ENCODE data around the gene CUTC.

Gene CUTC

DNA sequence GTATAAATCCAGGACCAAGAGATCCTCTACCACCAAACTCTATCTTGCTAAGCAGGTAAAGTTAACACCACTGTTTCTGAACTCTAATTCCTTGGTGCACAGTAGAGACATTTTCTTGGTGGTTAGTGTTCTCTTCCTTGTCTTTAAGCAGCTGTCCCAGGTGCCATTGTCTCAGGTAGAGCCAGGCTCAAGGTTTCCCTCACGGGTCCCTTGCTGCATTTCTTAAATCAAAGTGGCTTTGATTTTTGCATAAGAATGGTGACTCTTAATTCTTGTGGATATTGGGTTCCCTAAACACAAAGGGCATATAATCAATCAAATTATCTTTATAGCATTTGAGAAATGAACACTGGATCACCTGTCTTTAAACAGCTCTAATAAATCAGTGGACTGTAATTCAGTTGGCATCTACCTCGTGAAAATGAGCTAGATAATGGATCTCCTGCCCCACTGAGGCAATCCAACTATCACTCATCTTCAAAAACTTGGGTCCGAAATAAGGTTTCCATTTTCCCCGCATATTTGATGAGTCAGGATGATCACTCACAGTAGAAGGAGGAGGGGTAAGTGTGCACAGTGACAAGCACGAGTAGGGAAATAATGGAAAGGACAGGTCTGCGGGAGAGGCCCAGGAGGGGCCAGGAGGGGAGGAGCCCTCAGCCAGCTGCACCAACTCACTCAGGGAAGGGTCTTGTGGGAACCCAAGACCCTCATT lies 52.9 kb downstream of the CUTC start:
- no peak for DNase-seq

GRCh38 chr10:99785646-99786045 lies 53.6 kb downstream of the CUTC start:
- no peak for DNase-seq

DNA sequence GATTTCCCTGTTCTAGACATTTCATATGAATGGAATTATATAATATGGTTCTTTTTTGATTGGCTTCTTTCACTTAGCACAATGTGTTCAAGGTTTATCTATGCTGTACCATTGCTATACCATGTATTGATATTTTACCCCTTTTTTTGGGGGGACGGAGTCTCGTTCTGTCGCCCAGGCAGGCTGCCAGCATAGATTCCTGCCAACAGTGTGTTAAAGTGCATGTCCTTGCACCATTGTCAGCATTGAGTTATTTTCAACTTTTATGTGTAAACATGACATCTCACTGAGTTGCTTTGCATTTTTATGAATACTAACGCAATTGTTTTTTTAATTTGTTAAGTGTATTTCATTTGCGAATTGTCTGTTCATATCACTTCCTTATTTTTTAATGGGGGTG lies 55.3 kb downstream of the CUTC start:
- no peak for DNase-seq

DNA sequence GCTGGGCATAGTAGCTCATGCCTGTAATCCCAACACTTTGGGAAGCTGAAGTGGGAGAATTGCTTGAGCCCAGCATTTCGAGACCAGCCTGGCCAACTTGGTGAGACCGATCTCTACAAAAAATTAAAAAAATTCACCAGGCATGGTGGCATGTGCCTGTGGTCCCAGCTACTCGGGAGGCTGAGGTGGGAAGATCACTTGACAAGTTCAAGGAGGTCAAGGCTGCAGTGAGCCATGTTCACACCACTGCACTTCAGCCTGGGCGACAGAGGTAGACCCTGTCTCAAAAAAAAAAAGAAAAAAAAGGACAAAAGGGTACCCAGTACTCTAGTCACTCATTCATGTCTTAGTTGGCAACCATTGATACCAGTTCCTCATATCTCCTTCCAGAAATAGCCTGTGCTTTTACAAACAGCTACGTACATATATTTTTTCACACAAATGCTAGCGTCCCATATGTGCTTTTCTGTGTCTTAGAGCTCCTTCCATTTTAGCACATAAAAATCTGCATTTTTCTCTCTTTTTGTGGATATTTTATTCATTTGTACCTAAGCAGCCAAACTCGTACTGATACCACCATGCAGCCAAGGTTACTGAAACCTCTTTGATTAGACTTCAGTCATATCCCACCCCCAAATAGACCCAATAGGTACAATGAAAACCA lies 55.9 kb downstream of the CUTC start:
- DNase-seq = no peak

GRCh38 chr10:99788598-99789256 lies 56.7 kb downstream of the CUTC start:
- DNase-seq = no peak

GRCh38 chr10:99791831-99792230 lies 59.8 kb downstream of the CUTC start:
- no peak for DNase-seq

GRCh38 chr10:99793819-99794218 lies 61.8 kb downstream of the CUTC start:
- DNase-seq = no peak

GRCh38 chr10:99796928-99797327 lies 64.9 kb downstream of the CUTC start:
- no peak for DNase-seq

GRCh38 chr10:99798031-99798430 lies 66.0 kb downstream of the CUTC start:
- no peak for DNase-seq

GRCh38 chr10:99798920-99799319 lies 66.9 kb downstream of the CUTC start:
- DNase-seq = no peak

DNA sequence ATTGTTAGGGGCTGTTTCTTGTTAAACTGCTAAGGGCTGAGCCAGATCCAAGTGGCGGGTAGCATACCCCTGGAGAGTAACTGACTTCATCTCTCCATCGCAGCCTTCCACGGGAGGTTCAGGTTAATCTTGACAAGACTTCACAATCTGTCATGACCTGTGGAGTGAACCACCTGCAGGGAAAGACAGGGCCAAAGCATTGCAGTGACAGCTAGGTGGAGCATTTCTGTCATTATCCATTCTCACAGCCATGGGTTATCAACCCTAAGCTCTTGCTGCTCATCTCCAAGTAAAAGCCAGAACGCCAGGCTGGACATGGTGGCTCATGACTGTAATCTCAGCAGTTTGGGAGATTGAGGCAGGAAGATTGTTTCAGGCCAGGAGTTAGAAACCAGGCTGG lies 67.6 kb downstream of the CUTC start:
- no peak for DNase-seq

DNA sequence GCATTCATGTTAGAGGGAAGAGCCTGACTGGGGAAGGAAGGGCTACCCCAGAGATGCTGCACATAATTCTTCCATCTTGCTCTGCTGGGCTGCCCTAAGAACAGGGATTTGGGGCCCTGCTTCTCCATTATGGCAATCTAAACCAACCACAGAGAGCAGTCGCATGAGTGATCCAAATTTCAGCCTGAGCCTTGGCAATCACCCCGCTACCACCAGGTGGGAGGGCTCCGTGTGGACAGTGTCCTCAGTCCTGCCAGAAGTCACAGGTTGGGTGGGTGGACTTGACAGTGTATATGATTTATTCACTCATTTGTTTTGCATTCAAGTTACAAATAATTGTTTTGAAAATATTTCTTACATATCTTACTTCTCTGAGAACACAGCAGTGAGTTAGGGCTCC lies 72.4 kb downstream of the CUTC start:
- DNase-seq = no peak

DNA sequence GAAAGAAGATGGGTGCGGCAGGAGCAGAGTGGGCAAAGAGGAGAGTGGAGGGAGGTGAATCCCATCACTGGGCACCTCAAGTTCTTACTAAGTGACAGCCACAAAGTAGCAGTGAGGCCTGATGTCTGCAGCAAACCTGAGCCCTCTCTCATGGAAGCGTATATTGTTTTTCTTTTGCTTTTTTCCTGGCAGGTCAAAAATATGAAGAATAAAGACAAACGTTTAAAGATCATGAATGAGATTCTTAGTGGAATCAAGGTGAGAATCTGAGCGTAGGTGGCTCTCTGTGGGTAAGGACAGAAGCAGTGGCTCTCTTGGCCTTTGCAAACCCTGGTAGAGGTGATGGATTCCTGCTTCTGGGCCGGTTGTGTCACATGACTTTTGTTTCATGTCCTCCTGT lies 73.2 kb downstream of the CUTC start:
- DNase-seq = no peak

Measured in stimulated activated naive CD4-positive, alpha-beta T cell (primary cell).